HG03520 (cell line): ENCODE measurements around the gene TMEM126A.
A peak's percentile ranks its signal among the peaks of the same experiment; 100 is the strongest.
"Not testable (repeated sequence)": the region's sequence is repeated elsewhere in the genome, so short reads cannot be mapped to it uniquely, and the experiment has no call there.

ENCODE experiments used
- ATAC-seq: cut with Tn5 transposase; IDR thresholded peaks from one replicate; pipeline ENCODE4 v1.9.1; 2021; ENCODE audit warnings: mild to moderate bottlenecking, moderate library complexity; ENCODE audit not compliant: unreplicated experiment

TMEM126A gene

DNA sequence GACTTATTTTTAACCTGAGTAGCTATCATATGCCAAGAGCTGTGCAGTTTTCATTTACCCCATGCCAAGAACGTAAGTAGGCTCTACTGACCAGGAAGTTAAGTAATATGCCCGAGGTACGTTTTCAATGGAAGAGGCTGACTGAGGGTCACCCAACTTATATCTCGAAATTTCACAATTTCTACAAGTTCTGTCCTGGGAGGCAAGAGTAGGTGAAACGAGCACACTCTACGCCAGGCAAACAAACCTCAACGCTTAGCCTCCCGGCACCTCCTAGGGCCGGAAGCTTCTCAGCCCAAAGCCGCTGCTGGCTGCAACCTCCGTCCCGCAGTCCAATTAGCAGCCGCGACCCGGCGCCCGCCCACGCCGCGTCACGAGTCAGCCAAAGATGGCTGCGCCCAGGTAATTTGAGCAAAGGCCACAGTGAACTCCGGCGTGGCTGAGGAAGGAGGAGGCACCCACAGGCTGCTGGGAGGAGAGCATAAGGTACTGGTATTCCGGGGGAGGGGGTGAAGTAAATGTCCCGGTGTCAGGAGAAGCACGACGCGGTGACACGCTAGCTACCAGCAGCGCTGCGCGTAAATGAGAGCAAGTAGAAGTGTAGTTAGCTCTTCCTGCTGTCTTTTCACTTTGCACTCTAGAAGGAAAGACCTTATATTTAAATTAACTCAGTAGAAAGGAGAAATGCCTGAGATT is at the start of gene TMEM126A:
TSS of gene TMEM126A (plus strand) at position 364 of the 696 bp plus-strand sequence. CDS start 2,289 bp downstream, outside the sequence.
- peak; percentile 98 for ATAC-seq

GRCh38 chr11:85599083-85599482 is 48.7 kb upstream of the TMEM126A start:
- ATAC-seq = no peak

DNA sequence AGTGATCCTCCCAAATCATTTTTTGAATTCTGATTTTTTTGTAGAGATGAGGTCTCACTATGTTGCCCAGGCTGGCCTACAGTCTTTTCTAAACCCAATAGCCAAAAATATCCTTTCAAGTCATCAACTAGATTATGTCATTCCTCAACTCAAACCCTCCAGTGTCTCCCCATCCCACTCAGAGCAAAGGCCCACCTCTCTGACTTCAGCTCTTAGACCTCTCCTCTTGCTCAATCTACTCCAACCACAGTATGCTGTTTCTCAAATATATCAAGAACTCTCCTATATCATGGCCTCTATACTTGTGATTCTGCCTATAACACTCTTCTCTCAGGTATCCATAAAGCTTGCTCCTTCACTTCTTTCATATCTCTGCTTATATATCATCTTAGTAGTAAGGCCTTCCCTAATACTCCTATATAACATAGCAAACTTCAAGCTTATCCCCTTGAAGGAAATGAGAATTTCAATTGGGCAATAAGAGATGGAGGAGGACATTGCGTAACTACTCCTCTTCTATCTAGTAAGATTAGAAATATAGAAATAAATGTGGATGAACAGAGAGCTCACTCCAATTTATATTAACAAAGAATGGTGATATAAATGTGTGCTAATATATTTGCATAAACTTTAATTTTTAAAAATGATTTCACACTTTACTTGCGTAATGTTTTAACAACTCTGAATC is 45.1 kb upstream of the TMEM126A start:
- ATAC-seq = no peak

GRCh38 chr11:85603220-85603619 is 44.5 kb upstream of the TMEM126A start:
- no peak for ATAC-seq

DNA sequence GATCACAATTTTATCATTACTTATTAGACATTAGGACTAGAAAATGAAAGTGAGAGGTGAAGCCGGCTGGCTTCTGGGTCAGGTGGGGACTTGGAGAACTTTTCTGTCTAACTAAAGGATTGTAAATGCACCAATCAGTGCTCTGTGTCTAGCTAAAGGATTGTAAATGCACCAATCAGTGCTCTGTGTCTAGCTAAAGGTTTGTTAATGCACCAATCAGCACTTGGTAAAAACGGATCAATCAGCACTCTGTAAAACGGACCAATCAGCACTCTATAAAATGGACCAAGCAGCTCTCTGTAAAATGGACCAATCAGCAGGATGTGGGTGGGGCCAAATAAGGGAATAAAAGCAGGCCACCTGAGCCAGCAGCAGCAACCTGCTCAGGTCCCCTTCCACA is 41.5 kb upstream of the TMEM126A start:
- not testable (repeated sequence) for ATAC-seq

GRCh38 chr11:85608621-85609020 is 39.1 kb upstream of the TMEM126A start:
- not testable (repeated sequence) for ATAC-seq

DNA sequence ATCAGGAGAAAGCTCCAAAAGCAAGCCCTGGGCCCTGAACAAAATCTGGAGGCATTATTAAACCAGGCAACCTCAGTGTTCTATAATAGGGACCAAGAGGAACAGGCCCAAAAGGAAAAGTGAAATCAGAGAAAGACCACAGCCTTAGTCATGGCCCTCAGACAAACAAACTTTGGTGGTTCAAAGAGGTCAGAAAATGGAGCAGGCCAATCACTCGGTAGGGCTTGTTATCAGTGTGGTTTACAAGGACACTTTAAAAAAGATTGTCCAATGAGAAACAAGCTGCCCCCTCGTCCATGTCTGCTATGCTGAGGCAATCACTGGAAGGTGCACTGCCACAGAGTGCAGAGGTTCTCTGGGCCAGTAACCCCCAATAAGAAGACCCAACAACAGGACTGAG is 38.5 kb upstream of the TMEM126A start:
- not testable (repeated sequence) for ATAC-seq

GRCh38 chr11:85611643-85612042 is 36.1 kb upstream of the TMEM126A start:
- not testable (repeated sequence) for ATAC-seq

- ATAC-seq = no peak
Observed at GRCh38 chr11:85619499-85619898, 28.3 kb upstream of the TMEM126A start.

DNA sequence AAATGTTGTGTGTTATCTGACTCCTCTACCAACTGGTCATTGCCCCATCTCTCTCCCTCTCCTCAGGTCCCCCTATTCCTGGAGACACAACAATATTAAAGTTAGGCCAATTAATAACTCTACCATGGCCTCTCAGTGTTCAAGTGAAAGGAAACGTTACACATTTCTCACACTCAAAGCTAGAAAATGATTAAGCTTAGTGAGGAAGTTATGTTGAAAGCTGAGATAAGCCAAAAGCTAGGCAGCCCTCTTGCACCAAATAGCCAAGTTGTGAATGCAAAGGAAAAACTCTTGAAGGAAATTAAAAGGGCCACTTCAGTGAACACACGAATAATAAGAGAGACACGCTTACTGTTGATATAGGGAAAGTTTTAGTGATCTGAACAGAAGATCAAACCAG is 27.5 kb upstream of the TMEM126A start:
- no peak for ATAC-seq

DNA sequence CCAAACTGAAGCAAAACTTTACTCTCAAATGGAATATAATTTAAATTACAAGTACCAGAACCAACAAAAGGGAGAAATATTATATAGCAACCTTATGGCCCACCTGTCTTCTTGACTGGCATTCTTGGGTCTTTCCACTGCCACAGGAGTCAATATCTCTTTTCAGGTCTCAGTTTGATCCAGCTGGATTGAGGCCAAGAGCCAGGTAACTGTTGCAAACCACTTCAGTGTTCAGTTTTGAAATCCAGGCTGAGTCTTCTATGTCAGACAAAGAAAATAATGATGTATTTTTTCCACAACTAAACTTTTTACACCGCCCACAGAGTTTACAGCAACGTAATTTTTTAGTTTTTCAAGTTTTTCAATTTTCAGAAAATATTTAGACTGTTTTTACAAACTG is 21.3 kb upstream of the TMEM126A start:
- no peak for ATAC-seq

GRCh38 chr11:85627332-85627997 is 20.3 kb upstream of the TMEM126A start, which contains the start of gene DLG2:
DLG2 (minus strand) TSS chr11:85627344.
- ATAC-seq = no peak

DNA sequence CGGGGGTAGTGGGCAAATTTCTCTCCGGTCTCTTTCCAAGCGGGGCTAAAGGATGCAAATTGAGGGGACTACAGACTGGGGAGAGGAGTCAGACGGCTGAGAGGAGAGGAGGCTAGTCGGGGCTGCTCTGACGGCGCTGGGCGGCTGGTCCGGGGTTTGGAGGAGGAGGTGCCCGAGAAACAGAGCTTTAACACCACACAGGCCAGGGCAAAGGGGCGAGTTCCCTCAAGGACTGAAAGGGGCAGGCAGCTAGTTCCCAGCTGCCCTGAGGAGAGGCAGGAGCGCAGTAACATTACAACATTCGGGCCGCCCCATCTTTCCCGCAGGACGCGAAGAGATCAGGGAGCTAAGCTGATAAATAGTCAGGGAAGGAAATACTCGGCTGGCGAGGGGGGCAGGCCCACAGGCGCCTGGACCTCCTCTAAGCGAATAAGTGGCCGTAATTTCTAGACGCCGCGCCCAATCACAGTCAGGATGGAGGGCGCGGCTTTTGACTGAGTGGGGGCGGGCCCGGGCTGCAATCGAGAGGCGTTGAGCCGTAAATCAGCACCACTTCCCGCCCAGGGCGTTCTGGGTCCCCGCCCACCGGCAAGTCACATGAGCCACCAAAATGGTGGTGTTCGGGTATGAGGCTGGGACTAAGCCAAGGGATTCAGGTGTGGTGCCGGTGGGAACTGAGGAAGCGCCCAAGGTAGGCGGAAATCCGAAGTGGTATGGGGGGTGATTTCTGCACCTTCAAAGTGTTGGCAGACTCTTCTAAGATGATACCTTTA is 19.6 kb upstream of the TMEM126A start, which contains the start of gene TMEM126B:
TSS of gene TMEM126B (plus strand) at position 596 of the 773 bp plus-strand sequence. CDS start at position 611, 15 bp downstream.
- peak; percentile 99 for ATAC-seq

DNA sequence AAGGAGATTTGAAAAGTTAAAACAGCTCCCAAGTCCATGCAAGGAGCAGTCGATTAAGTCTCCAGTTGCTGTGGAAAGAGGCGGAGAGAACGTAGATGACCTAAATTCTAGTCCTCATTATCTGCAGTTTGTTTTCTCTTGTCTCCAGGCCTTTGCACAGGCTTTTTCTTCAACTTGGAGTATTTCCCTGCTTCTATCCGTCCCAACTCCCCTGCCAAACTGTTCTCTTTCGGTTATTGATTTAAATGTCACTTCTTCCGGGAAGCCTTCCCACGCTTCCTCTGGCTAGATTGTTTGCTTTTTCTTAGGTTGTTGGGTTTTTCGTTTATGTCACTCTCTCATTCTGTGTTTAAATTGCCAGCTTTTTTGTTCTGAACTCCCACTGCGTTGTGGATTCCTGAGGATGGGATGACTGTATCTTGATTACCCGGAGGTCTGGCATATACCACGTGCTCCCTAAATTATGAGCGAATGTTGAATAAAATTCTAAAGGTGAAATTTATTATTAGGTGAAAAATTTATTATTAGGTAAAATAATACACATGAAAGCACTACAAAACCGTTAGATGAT is 18.9 kb upstream of the TMEM126A start:
- ATAC-seq = peak; percentile 10

DNA sequence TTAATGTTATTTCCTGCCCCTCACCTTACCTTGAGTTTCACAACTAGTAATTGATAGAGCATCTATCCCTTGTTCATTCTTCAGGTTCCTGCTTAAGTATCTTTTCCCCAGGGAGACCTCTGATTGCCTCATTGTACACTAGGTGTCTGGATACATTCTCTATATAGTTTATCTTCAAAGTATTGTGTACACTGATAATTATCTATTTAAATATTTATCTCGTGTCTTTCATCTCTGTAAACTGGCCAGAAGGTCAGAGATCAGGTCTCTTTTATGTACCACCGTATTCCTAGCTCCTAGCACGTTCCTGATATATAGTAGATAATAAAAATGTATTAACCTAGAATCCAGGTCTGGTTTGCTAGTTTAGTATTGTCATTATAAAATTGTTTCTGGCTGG is 13.0 kb upstream of the TMEM126A start:
- ATAC-seq = no peak

- no peak for ATAC-seq
Observed at GRCh38 chr11:85643191-85643614, 4.6 kb upstream of the TMEM126A start.

- ATAC-seq = no peak
Observed at GRCh38 chr11:85647078-85647477, 689 bp upstream of the TMEM126A start.

GRCh38 chr11:85651118-85651517 is 3.4 kb downstream of the TMEM126A start:
- ATAC-seq = no peak

GRCh38 chr11:85652786-85653447 is 5.2 kb downstream of the TMEM126A start:
- no peak for ATAC-seq

GRCh38 chr11:85654343-85654742 is 6.6 kb downstream of the TMEM126A start:
- not testable (repeated sequence) for ATAC-seq
